Stimulated activated effector memory CD8-positive, alpha-beta T cell treated with anti-CD3 and anti-CD28 coated beads, Interleukin-12 subunit alpha, Interleukin-12 subunit beta, amount 100 ng/mL, for 72 hours (primary cell): ENCODE results near the gene BRD9.
A peak's percentile ranks its signal among the peaks of the same experiment; 100 is the strongest.
"Not testable (repeated sequence)": the region's sequence is repeated elsewhere in the genome, so short reads cannot be mapped to it uniquely, and the experiment has no call there.

Source experiments
- ATAC-seq: fragments of 150-1000 bp; cut with Tn5 transposase; 2 replicates; pipeline ENCODE4 v1.10.0; 2021
- DNase-seq, 2 donors: peaks; one replicate each; pipeline ENCODE4 v3.0.0; 2021 to 2022; ENCODE audit warnings: low spot score in 2 of 2
- H3K27ac Mint-ChIP-seq: one replicate; pipeline ENCODE4 v1.8.0; 2022; ENCODE audit warnings: mild to moderate bottlenecking, mixed read lengths
- H3K36me3 Mint-ChIP-seq: one replicate; pipeline ENCODE4 v1.8.0; 2022; ENCODE audit warnings: mild to moderate bottlenecking, mixed read lengths
- H3K4me1 Mint-ChIP-seq: one replicate; pipeline ENCODE4 v1.8.0; 2022; ENCODE audit warnings: mixed read lengths
- H3K4me3 Mint-ChIP-seq: one replicate; pipeline ENCODE4 v1.8.0; 2022; ENCODE audit warnings: mild to moderate bottlenecking, mixed read lengths
- H3K9me3 Mint-ChIP-seq: one replicate; pipeline ENCODE4 v1.8.0; 2022; ENCODE audit warnings: mixed read lengths

Gene BRD9

GRCh38 chr5:863244-863805 lies 29.3 kb downstream of the BRD9 start:
- ATAC-seq, result no peak
- peaks cover 64% of the 10 kb centered on the region for H3K36me3 Mint-ChIP-seq
- H3K9me3 Mint-ChIP-seq, result no peaks in the 10 kb centered on the region

GRCh38 chr5:862367-863243 lies 30.0 kb downstream of the BRD9 start:
- H3K4me3 Mint-ChIP-seq, result no peak overlapping the region
- H3K9me3 Mint-ChIP-seq, result no peaks in the 10 kb centered on the region

More at GRCh38 chr5:863244-863805, 29.3 kb downstream of the BRD9 start:
- Mint-ChIP-seq H3K27ac (no peak overlapping the region), H3K4me1 (peaks cover 6% of the 10 kb centered on the region), H3K4me3 (no peak overlapping the region)
- DNase-seq, result no peak

DNA sequence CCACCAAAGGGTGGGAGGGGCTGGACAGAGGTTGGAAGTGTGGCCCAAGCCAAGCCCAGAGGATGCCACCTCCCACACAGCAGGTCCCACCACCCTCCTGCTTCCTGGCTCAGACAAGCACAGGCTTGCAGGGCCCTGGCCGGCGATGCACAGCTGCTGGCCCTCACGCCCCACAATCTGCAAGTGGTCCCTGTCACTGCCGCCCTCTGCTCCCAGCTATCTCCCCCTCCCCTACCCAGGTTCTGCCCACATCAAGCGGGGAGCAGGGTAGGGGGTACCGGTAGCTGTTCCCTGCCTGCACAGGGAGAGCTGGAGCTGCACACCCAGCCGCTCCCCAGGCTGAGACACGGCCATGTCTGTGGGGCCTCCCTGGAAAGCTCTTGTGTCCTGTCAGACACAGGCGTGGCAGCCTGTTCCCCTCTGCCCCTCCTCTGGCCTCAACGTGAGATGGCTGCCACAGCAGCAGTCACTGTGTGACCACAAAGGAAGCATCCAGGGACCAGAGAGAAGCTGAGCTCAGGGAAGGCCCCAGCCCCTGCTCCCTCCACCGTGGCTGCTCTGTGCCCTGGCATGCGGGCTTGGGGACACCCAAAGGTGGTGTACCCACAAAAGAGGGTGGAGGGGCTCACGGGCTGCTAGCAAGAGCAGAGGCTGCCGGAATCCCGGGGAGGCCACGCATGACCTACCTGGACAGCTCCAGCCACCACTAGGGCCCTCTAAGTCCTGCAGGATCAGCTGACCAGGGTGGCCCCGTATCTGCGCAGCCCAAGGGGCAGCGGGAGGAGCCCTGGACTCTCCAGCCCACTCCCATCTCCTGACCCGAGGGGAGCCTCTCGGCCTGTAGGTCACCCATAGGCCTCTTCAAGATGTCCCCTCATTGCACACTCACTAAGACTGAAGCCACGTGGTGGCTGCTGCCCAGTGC lies 30.9 kb downstream of the BRD9 start:
- H3K27ac Mint-ChIP-seq, result peak overlapping the region; percentile 9
- no peak for DNase-seq
- peaks cover 9% of the 10 kb centered on the region for H3K4me1 Mint-ChIP-seq
- no peak for ATAC-seq
- no peaks in the 10 kb centered on the region for H3K9me3 Mint-ChIP-seq
- H3K36me3 Mint-ChIP-seq, result peaks cover 50% of the 10 kb centered on the region
- no peak overlapping the region for H3K4me3 Mint-ChIP-seq

More at GRCh38 chr5:862367-863243, 30.0 kb downstream of the BRD9 start:
- Mint-ChIP-seq H3K27ac (no peak overlapping the region), H3K36me3 (peaks cover 59% of the 10 kb centered on the region), H3K4me1 (peaks cover 9% of the 10 kb centered on the region)
- DNase-seq, result no peak
- ATAC-seq, result no peak

DNA sequence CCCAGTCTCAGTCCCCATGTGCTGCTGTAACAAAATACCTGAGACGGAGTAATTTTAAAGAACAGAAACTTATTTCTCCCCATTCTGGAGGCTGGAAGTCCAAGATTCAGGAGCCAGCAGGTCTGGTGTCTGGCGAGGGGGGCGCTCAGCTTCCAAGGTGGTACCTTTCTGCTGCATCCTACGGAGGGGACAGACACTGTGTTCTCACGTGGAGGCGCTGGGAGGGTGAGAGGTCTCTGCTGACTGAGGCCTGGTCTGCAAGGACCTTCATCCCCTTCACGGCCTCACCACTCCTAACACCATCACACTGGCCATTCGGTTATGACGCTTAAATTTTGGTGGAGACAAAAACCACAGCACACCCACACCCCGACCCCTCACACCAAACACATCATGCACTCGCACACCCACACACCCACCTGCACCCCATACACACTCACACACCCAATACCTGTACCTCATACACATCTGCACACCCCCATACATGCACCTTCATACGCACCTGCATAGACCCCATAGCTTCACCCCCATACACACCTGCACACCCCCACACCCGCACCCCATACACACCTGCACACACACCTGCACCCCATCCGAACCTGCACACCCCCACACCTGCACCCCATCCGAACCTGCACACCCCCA lies 32.0 kb downstream of the BRD9 start:
- ATAC-seq (no peak), DNase-seq (no peak)
- peaks cover 39% of the 10 kb centered on the region for H3K36me3 Mint-ChIP-seq
- H3K4me3 Mint-ChIP-seq, result no peak overlapping the region
- H3K9me3 Mint-ChIP-seq, result no peaks in the 10 kb centered on the region
- H3K27ac Mint-ChIP-seq, result peak overlapping the region; percentile 9
- H3K4me1 Mint-ChIP-seq, result peaks cover 9% of the 10 kb centered on the region

DNA sequence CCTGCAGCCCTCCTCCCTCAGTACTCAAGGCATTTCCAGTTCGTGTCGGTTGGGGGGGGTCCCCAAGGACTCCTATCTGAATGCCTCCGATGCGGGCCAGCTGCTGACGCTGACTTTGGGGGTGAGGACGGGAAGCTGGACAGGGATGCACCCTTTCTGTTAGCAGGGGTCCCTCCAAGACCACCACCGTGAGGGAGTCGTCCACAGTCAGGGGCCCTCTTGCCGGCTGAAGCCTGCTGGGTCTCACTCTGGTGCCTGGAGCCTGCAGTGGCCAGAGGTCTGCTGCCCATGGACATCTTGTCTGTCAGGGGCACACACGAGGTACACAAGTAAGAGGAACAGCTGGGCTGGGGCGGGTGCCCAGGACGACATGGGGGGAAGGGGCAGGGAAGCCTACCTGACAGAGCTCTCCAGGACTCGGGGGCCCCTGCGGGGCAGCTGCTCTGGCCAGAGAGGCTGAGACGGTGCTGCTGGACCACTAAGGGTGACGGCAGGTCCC lies 32.8 kb downstream of the BRD9 start:
- H3K9me3 Mint-ChIP-seq, result no peaks in the 10 kb centered on the region
- H3K4me3 Mint-ChIP-seq, result no peak overlapping the region
- ATAC-seq (no peak), DNase-seq (no peak)
- no peak overlapping the region for H3K27ac Mint-ChIP-seq
- peaks cover 32% of the 10 kb centered on the region for H3K36me3 Mint-ChIP-seq
- peaks cover 9% of the 10 kb centered on the region for H3K4me1 Mint-ChIP-seq

DNA sequence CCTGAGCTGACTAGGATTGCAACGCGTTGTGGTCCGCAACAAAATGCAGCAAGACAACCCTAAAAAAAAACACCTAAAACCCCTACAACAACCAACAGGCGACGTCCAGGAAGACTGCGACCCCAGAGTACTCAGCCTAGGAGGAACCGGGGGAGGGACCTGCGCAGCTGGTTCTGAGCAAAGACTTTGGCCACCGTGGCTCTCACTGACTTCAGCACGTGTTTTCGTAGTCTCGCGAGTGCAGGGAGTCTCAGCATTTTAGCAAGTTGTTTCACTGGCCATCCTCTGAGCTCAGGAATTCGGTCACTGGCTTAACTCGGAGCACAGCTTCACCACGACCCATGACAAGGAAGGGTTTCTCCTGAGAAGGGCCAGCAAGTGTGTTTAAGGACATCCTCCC lies 33.2 kb downstream of the BRD9 start:
- ATAC-seq (no peak), DNase-seq (no peak)
- Mint-ChIP-seq H3K9me3 (no peaks in the 10 kb centered on the region), H3K4me1 (peaks cover 9% of the 10 kb centered on the region), H3K36me3 (peaks cover 27% of the 10 kb centered on the region), H3K27ac (no peak overlapping the region), H3K4me3 (no peak overlapping the region)

GRCh38 chr5:858726-859125 lies 33.9 kb downstream of the BRD9 start:
- H3K27ac Mint-ChIP-seq, result peak overlapping the region; percentile 19

DNA sequence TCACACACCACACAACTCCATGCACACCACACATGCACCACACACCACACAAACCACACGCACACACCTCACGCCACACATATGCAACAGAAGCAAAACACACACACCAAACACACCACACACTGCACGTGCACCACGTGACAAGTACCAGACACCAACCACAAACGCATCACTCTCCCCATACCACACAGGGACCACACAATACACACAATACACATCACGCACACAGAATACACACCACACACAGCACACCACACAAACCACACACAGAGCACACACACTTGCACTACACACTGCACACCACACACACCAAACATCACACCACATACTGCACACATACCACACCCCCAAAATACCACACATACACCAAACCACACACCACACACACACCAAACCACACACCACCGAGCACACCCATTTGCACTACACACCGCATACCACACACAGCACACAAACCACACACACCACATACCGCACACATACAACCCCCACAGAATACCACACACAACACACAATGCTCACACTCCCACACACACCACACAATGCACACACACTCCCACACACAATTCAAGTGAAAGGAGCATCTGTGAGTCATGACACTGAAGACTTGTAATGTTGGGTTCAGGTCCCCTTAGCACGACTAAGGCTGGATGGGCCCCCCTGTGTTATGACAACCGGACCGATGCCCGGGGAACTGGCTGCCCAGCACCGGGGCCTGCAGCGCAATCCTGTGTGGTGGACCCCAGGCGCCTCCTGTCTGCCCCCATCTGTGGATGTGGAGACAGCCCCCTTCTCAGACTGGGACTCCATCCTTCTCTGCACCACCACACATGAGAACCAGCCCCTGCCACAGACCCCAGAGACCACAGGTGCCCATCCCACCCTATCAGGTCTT lies 35.8 kb downstream of the BRD9 start:
- ATAC-seq (peak; percentile 20), DNase-seq (no peak)
- H3K4me1 Mint-ChIP-seq, result peaks cover 9% of the 10 kb centered on the region
- H3K9me3 Mint-ChIP-seq, result no peaks in the 10 kb centered on the region
- no peak overlapping the region for H3K27ac Mint-ChIP-seq
- peaks cover 13% of the 10 kb centered on the region for H3K36me3 Mint-ChIP-seq
- no peak overlapping the region for H3K4me3 Mint-ChIP-seq

More at GRCh38 chr5:858726-859125, 33.9 kb downstream of the BRD9 start:
- Mint-ChIP-seq H3K4me1 (peaks cover 9% of the 10 kb centered on the region), H3K4me3 (no peak overlapping the region), H3K36me3 (peaks cover 20% of the 10 kb centered on the region), H3K9me3 (no peaks in the 10 kb centered on the region)
- ATAC-seq (no peak), DNase-seq (no peak)

DNA sequence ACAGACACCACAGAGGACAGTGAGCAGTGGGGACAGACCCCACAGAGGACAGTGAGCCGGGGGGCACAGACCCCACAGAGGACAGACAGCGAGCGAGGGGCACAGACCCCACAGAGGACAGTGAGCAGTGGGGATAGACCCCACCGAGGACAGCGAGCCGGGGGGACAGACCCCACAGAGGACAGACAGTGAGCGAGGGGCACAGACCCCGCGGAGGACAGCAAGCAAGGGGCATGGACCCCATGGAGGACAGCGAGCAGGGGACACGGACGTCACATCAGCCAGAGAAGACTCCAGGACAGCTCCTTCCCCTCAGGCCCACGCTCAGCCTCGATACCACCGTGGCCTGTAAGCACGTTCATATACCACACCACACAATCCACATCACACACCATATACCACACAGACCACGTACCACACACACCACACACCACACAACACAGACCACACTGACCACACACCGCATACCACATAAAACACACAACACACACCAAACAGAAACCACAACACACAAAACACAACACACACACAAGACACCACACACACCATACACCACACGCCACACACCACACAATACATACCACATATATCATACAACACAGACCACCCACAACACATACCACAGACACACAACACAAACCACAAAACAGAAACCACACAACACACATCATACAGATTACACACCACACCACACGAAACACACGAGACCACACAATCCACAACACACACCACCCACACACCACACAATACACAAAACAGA lies 36.6 kb downstream of the BRD9 start:
- Mint-ChIP-seq H3K9me3 (no peaks in the 10 kb centered on the region), H3K36me3 (peaks cover 11% of the 10 kb centered on the region), H3K4me3 (no peak overlapping the region), H3K27ac (no peak overlapping the region), H3K4me1 (peaks cover 9% of the 10 kb centered on the region)
- ATAC-seq (peak; percentile 60), DNase-seq (no peak)

- ATAC-seq (no peak), DNase-seq (no peak)
- H3K27ac Mint-ChIP-seq, result no peak overlapping the region
- H3K36me3 Mint-ChIP-seq, result peaks cover 4% of the 10 kb centered on the region
- no peak overlapping the region for H3K4me3 Mint-ChIP-seq
- H3K9me3 Mint-ChIP-seq, result no peaks in the 10 kb centered on the region
- peaks cover 9% of the 10 kb centered on the region for H3K4me1 Mint-ChIP-seq
These were observed 37.4 kb downstream of the BRD9 start for GRCh38 chr5:854966-855743.

DNA sequence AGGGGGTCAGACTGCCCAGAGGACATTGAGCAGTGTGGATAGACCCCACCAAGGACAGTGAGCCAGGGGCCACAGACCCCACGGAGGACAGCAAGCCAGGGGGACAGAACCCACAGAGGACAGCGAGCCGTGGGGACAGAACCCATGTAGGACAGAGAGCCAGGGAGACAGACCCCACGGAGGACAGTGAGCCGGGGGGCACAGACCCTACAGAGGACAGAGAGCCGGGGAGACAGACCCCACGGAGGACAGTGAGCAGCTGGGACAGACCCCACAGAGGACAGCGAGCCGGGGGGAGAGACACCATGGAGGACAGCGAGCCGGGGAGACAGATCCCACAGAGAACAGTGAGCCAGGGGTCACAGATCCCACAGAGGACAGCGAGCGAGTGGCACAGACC lies 38.4 kb downstream of the BRD9 start:
- H3K4me1 Mint-ChIP-seq, result peaks cover 9% of the 10 kb centered on the region
- no peak overlapping the region for H3K27ac Mint-ChIP-seq
- H3K4me3 Mint-ChIP-seq, result no peak overlapping the region
- DNase-seq (no peak), ATAC-seq (no peak)
- no peaks in the 10 kb centered on the region for H3K9me3 Mint-ChIP-seq
- peaks cover 4% of the 10 kb centered on the region for H3K36me3 Mint-ChIP-seq

GRCh38 chr5:853416-854090 lies 39.0 kb downstream of the BRD9 start:
- H3K27ac Mint-ChIP-seq, H3K36me3 Mint-ChIP-seq, ATAC-seq, DNase-seq, H3K4me1 Mint-ChIP-seq, H3K4me3 Mint-ChIP-seq, H3K9me3 Mint-ChIP-seq: not testable (repeated sequence)
